Prostate gland (tissue), 2 donors: Measurements from ENCODE around the gene PEX19.
A peak's percentile ranks its signal among the peaks of the same experiment; 100 is the strongest.

Experiments
- CTCF ChIP-seq, 4 experiments: fragments of 200-600 bp in 2 of 4; fragments of 450-650 bp in 2 of 4; sonication (generic) in 2 of 4; IDR thresholded peaks; 1 replicate in 3 of 4; 2 replicates in 1 of 4; pipeline ENCODE4 v1.5.1; 2016 to 2019; ENCODE audit warnings: antibody characterized with exemption in 4 of 4, mild to moderate bottlenecking in 2 of 4, moderate library complexity in 2 of 4
- POLR2A ChIP-seq: fragments of 450-650 bp; IDR thresholded peaks from one replicate; pipeline ENCODE4 v1.6.1; 2016; ENCODE audit warnings: antibody characterized with exemption, mild to moderate bottlenecking
- POLR2AphosphoS5 ChIP-seq: sonication (generic); formaldehyde crosslinking; IDR thresholded peaks from one replicate; pipeline ENCODE4 v1.6.1; 2017; ENCODE audit warnings: antibody characterized with exemption

- TF ChIP-seq CTCF (IDR thresholded peaks at IDR 0.05) = peak in 2 of 4 experiments; percentile 5 to 17
- peak; percentile 99 for TF ChIP-seq POLR2AphosphoS5
- TF ChIP-seq POLR2A = peak; percentile 99
Observed at GRCh38 chr1:160261893-160262794, 22.8 kb downstream of the PEX19 start, which contains the start of gene DCAF8.
